Fibroblast of mammary gland (primary cell): ENCODE measurements around the gene OPALIN.

Experiments
- DNase-seq: peaks from one replicate; pipeline ENCODE4 v3.0.0-alpha.2; 2010; ENCODE audit warnings: low read depth
- H3K4me3 ChIP-seq: 2 replicates; pipeline ENCODE4 v1.5.1; 2011; ENCODE audit warnings: low read depth, mild to moderate bottlenecking, low read length, moderate library complexity; ENCODE audit not compliant: control insufficient read depth
- CTCF ChIP-seq: conservative IDR thresholded peaks from 2 replicates; pipeline ENCODE4 v1.5.1; 2011; ENCODE audit warnings: low read depth, low read length, inconsistent platforms; ENCODE audit not compliant: control insufficient read depth, insufficient read depth

OPALIN gene

GRCh38 chr10:96341219-96342182 lies 17.3 kb downstream of the OPALIN start:
- no peak for TF ChIP-seq CTCF
- no peak overlapping the region for H3K4me3 ChIP-seq
- DNase-seq, result no peak

- H3K4me3 ChIP-seq, result no peak overlapping the region
- peak; percentile 67 for DNase-seq
- peak; percentile 78 for TF ChIP-seq CTCF
These were observed 18.6 kb downstream of the OPALIN start for GRCh38 chr10:96339956-96340904.

GRCh38 chr10:96339383-96339782 lies 19.4 kb downstream of the OPALIN start:
- no peak for DNase-seq
- no peak for TF ChIP-seq CTCF
- H3K4me3 ChIP-seq, result no peak overlapping the region

GRCh38 chr10:96338279-96338925 lies 20.4 kb downstream of the OPALIN start:
- no peak overlapping the region for H3K4me3 ChIP-seq
- no peak for DNase-seq
- TF ChIP-seq CTCF, result no peak

GRCh38 chr10:96337106-96337505 lies 21.7 kb downstream of the OPALIN start:
- TF ChIP-seq CTCF, result no peak
- DNase-seq, result no peak
- no peak overlapping the region for H3K4me3 ChIP-seq

- DNase-seq, result peak; percentile 42
- no peak overlapping the region for H3K4me3 ChIP-seq
- peak; percentile 79 for TF ChIP-seq CTCF
These were observed 23.9 kb downstream of the OPALIN start for GRCh38 chr10:96334616-96335526.
